GM18520 (cell line): ENCODE data around the gene PCSK2.

Experiments used
- ATAC-seq: cut with Tn5 transposase; IDR thresholded peaks from one replicate; pipeline ENCODE4 v1.9.1; 2021; ENCODE audit not compliant: unreplicated experiment

PCSK2 gene

DNA sequence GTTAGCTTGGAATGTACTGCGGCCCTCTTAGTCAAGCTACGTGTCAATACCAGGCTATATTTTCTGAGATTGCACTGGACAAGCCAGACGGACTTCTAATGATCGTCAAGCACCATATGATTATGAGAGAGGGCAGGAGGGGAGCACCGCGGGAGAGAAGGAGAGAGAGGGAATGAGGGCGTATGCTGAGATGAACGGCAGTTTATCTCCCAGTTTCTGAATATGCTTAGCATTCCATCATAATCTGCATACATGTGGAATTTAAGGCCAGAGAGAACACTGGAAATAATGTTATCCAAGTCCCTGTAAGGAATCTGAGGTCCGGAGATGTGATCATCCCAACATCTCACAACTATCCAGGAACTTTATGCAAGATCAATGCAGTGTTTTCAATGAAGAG, 244.1 kb downstream of the PCSK2 start:
- ATAC-seq, result no peak

- no peak for ATAC-seq
These were observed 244.9 kb downstream of the PCSK2 start for GRCh38 chr20:17471606-17472187.

GRCh38 chr20:17473659-17474058, 246.8 kb downstream of the PCSK2 start:
- no peak for ATAC-seq

DNA sequence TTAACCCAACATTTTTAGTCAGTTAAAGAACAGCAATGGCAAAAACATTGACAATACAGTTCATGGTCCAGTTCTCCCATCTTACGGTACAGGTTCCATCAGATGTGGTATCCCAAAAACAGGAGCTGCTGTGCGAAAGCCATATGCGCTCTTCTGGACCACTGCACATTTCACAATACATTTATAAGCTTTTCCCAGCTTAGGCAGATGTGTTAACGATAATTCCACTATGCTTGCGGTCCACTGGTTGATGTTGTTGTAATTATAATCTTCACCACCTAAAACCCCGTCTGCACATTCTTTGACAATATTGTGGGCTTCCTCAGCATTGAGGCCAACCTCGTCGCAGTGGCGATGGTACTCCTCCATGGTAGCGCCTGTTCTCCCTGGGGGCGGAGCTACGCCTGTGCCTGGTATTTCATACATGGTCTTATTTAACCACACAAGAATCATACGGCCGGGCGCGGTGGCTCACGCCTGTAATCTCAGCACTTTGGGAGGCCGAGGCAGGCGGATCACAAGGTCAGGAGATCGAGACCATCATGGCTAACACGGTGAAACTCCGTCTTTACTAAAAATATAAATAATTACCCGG, 252.3 kb downstream of the PCSK2 start:
- ATAC-seq, result no peak

GRCh38 chr20:17480696-17481095, 253.9 kb downstream of the PCSK2 start:
- ATAC-seq, result no peak

- no peak for ATAC-seq
These were observed 254.8 kb downstream of the PCSK2 start for GRCh38 chr20:17481661-17482060.

GRCh38 chr20:17482536-17482935, 255.7 kb downstream of the PCSK2 start:
- ATAC-seq, result no peak

- ATAC-seq, result no peak
These were observed 258.2 kb downstream of the PCSK2 start for GRCh38 chr20:17485017-17485416.

DNA sequence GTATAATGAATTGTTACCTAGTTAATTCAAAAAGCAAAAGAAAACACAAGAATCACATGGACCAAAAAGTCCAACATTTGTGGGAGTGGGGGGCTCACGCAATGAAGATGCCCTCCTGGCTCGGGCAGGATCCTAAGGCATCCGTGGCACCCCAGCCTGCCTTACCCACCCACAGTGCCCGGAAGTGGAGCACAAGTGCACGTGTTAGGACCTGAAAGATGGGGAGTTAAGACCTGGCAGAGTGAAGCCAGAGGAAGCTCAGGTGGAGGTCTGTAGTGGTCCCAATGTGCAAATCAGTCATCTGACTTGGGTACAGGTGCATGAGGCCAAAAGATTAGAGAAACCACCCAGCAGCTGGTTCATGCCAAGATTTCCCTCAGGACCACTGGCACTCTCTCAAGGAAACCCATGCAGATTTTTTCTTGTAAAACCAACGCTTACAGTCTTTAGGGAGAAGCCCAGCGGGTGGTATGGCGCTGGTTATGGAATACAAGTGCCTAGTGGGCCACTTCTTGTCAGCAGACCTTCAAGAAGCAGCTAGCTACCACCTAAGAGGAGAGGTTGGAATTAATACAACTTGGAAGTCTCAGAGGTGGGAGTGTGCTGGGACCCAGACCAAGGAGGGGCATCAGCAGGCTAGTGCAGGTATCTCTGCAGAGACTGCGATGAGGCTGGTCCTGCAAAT, 262.2 kb downstream of the PCSK2 start:
- no peak for ATAC-seq

- no peak for ATAC-seq
These were observed 263.7 kb downstream of the PCSK2 start for GRCh38 chr20:17490501-17490900.

DNA sequence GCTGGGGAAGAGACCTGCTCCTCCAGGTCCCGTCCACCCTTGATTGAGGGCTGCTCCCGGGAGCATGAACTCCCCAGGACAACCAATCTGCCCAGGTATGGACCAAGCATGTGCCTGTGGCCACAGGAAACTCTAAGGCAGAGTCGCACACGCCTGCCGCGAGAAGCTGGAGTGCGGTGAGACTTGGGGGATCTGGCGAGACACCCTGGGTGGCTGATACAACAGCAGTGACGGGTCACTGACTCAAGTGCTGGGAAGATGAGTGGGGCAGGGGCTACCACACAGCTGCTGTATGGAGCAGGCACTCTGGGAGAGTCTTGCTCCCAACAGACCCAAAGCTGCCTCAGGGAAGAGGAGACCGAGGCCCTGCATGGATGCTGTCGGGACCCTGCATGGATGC, 264.2 kb downstream of the PCSK2 start:
- ATAC-seq, result no peak

GRCh38 chr20:17491488-17491887, 264.6 kb downstream of the PCSK2 start:
- no peak for ATAC-seq

- ATAC-seq, result no peak
These were observed 266.3 kb downstream of the PCSK2 start for GRCh38 chr20:17493173-17493572.

GRCh38 chr20:17494201-17494600, 267.4 kb downstream of the PCSK2 start:
- ATAC-seq, result no peak

- no peak for ATAC-seq
These were observed 269.0 kb downstream of the PCSK2 start for GRCh38 chr20:17495826-17496225.

- no peak for ATAC-seq
These were observed 271.2 kb downstream of the PCSK2 start for GRCh38 chr20:17497821-17498580.

DNA sequence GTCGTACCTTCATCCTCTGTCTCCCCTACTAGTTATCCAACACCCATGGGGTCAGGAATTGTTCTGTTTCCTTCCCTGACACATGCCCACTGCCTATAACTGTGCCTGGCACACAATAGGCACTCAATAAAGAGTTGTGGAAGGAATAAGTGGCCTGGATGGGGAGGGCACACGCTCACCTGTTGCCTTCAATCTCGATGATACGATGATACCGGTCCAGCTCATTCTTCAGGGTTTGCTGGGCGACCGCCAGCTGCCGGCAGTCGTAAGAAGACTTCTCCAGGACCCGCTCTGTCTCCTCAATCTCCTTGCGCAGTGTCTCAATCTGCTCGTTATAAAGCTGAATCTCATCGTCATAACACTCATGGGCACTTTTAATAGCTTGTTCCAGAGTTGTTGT, 271.8 kb downstream of the PCSK2 start:
- ATAC-seq, result no peak

DNA sequence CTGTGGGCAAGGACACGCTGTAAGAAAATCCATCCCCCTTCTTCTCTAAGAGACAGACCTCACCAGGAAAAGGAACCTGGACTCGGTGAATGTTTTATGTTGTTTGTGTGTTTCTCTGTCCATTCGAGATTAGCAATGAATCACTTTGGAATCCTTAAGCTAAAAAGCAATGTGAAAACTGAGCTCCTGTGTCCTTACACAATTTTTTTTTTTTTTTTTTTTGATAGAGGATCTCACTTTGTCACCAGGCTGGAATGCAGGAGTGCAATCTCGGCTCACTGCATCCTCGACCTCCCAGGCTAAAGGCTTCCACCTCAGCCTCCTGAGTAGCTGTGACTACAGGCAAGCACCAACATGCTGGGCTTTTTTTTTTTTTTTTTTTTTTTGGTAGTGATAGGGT, 272.2 kb downstream of the PCSK2 start:
- ATAC-seq, result no peak

GRCh38 chr20:17500271-17500670, 273.4 kb downstream of the PCSK2 start:
- no peak for ATAC-seq

- ATAC-seq, result no peak
These were observed 274.0 kb downstream of the PCSK2 start for GRCh38 chr20:17500826-17501225.

GRCh38 chr20:17501701-17502100, 274.9 kb downstream of the PCSK2 start:
- no peak for ATAC-seq

- no peak for ATAC-seq
These were observed 275.3 kb downstream of the PCSK2 start for GRCh38 chr20:17502105-17502504.
